WERI-Rb-1 (cell line): ENCODE measurements around the gene BACH2.
A peak's percentile ranks its signal among the peaks of the same experiment; 100 is the strongest.
"Not testable (repeated sequence)": the region's sequence is repeated elsewhere in the genome, so short reads cannot be mapped to it uniquely, and the experiment has no call there.

Experiments used
- DNase-seq: peaks from one replicate; pipeline ENCODE4 v3.0.0-alpha.2; 2020
- H3K27ac ChIP-seq: fragments of 250-450 bp; sonication (Bioruptor Pico); 2 replicates; pipeline ENCODE4 v1.5.1; 2020; ENCODE audit warnings: mild to moderate bottlenecking, moderate library complexity
- H3K27me3 ChIP-seq: fragments of 250-450 bp; sonication (Bioruptor Pico); 2 replicates; pipeline ENCODE4 v1.5.1; 2021; ENCODE audit warnings: mild to moderate bottlenecking, low read depth, moderate library complexity; ENCODE audit not compliant: insufficient read depth, severe bottlenecking
- H3K36me3 ChIP-seq: fragments of 250-450 bp; sonication (Bioruptor Pico); 2 replicates; pipeline ENCODE4 v1.5.1; 2020; ENCODE audit warnings: mild to moderate bottlenecking, moderate library complexity
- H3K4me3 ChIP-seq: 2 replicates; pipeline ENCODE4 v1.5.1; 2011; ENCODE audit warnings: low read depth, mild to moderate bottlenecking, control low read depth, low read length
- H3K9me3 ChIP-seq: fragments of 250-450 bp; sonication (Bioruptor Pico); 2 replicates; pipeline ENCODE4 v1.5.1; 2021; ENCODE audit warnings: mild to moderate bottlenecking, moderate library complexity; ENCODE audit not compliant: severe bottlenecking
- CTCF ChIP-seq: IDR thresholded peaks from 2 replicates; pipeline ENCODE4 v1.5.1; 2011; ENCODE audit warnings: low read depth, mild to moderate bottlenecking, control low read depth, inconsistent platforms, low read length

The BACH2 gene

GRCh38 chr6:89895276-89895874, 401.3 kb downstream of the BACH2 start:
- H3K4me3 ChIP-seq, result no peak overlapping the region
- DNase-seq, result no peak
- H3K27me3 ChIP-seq, result no peaks in the 10 kb centered on the region
- no peaks in the 10 kb centered on the region for H3K9me3 ChIP-seq
- no peak overlapping the region for H3K27ac ChIP-seq
- no peaks in the 10 kb centered on the region for H3K36me3 ChIP-seq
- TF ChIP-seq CTCF, result no peak

- Histone ChIP-seq H3K27ac (no peak within 1 kb of the TSS), H3K9me3 (no peaks in the 10 kb centered on the region), H3K4me3 (no peak within 1 kb of the TSS), H3K27me3 (no peaks in the 10 kb centered on the region), H3K36me3 (no peaks in the 10 kb centered on the region)
- no peak for DNase-seq
- no peak for TF ChIP-seq CTCF
These were observed 402.5 kb downstream of the BACH2 start, which contains the start of gene GJA10 for GRCh38 chr6:89894169-89894568. Gene GJA10 (plus strand): TSS chr6:89894469. CDS start chr6:89894469, 0 bp downstream.

- DNase-seq, H3K4me3 ChIP-seq, H3K27me3 ChIP-seq, H3K36me3 ChIP-seq, H3K9me3 ChIP-seq, H3K27ac ChIP-seq: not testable (repeated sequence)
These were observed 404.1 kb downstream of the BACH2 start for GRCh38 chr6:89892577-89892976.

GRCh38 chr6:89890845-89891528, 405.7 kb downstream of the BACH2 start:
- H3K27me3 ChIP-seq, H3K9me3 ChIP-seq, H3K36me3 ChIP-seq: not testable (repeated sequence)
- DNase-seq, result peak; percentile 38
- Histone ChIP-seq H3K27ac (peak overlapping the region; percentile 33; the same call in 1 of the 2 replicates), H3K4me3 (peak overlapping the region; percentile 27)

GRCh38 chr6:89888871-89889270, 407.8 kb downstream of the BACH2 start:
- H3K4me3 ChIP-seq, result no peak overlapping the region
- DNase-seq, result no peak
- H3K36me3 ChIP-seq, result no peaks in the 10 kb centered on the region
- H3K9me3 ChIP-seq, result no peaks in the 10 kb centered on the region
- no peak for TF ChIP-seq CTCF
- no peaks in the 10 kb centered on the region for H3K27me3 ChIP-seq
- no peak overlapping the region for H3K27ac ChIP-seq

- DNase-seq, result no peak
- Histone ChIP-seq H3K27ac (no peak overlapping the region), H3K9me3 (no peaks in the 10 kb centered on the region), H3K4me3 (no peak overlapping the region), H3K36me3 (no peaks in the 10 kb centered on the region), H3K27me3 (no peaks in the 10 kb centered on the region)
- no peak for TF ChIP-seq CTCF
These were observed 408.5 kb downstream of the BACH2 start for GRCh38 chr6:89888138-89888514.
